HG03460 (cell line): Measurements from ENCODE around the gene AMIGO3.
A peak's percentile ranks its signal among the peaks of the same experiment; 100 is the strongest.

Experiments used
- ATAC-seq: cut with Tn5 transposase; IDR thresholded peaks from one replicate; pipeline ENCODE4 v1.9.1; 2021; ENCODE audit not compliant: unreplicated experiment

The AMIGO3 gene

GRCh38 chr3:49725906-49726681, 6.6 kb upstream of the AMIGO3 start:
- no peak for ATAC-seq

- ATAC-seq, result no peak
These were observed 5.1 kb upstream of the AMIGO3 start for GRCh38 chr3:49724586-49724985.

GRCh38 chr3:49723628-49724551, 4.4 kb upstream of the AMIGO3 start, which contains the start of gene GMPPB:
Gene GMPPB, minus strand, starts transcription at chr3:49723951. Its CDS starts 225 bp downstream, at chr3:49723726.
- peak; percentile 65 for ATAC-seq

- ATAC-seq, result no peak
These were observed 3.8 kb upstream of the AMIGO3 start for GRCh38 chr3:49723296-49723627.

- ATAC-seq, result no peak
These were observed 3.4 kb upstream of the AMIGO3 start for GRCh38 chr3:49722896-49723295.

GRCh38 chr3:49721896-49722781, 2.7 kb upstream of the AMIGO3 start:
- no peak for ATAC-seq

- no peak for ATAC-seq
These were observed 2.1 kb upstream of the AMIGO3 start for GRCh38 chr3:49721596-49721895.

GRCh38 chr3:49720855-49721595, 1.5 kb upstream of the AMIGO3 start:
- no peak for ATAC-seq

- ATAC-seq, result no peak
These were observed 648 bp downstream of the AMIGO3 start for GRCh38 chr3:49718858-49719213.

- no peak for ATAC-seq
These were observed 1.3 kb downstream of the AMIGO3 start for GRCh38 chr3:49717959-49718857.

- ATAC-seq, result no peak
These were observed 2.1 kb downstream of the AMIGO3 start for GRCh38 chr3:49717211-49717958.

GRCh38 chr3:49716691-49717210, 2.7 kb downstream of the AMIGO3 start:
- no peak for ATAC-seq

GRCh38 chr3:49716169-49716568, 3.3 kb downstream of the AMIGO3 start:
- no peak for ATAC-seq

- no peak for ATAC-seq
These were observed 3.8 kb downstream of the AMIGO3 start for GRCh38 chr3:49715611-49716121.

- ATAC-seq, result no peak
These were observed 4.5 kb downstream of the AMIGO3 start for GRCh38 chr3:49714728-49715550.

- ATAC-seq, result no peak
These were observed 6.0 kb downstream of the AMIGO3 start for GRCh38 chr3:49713336-49714105.
